K562 (cell line): ENCODE measurements around the gene TRPC4AP.

Source experiments
- GATAD2B ChIP-seq: fragments of 450-650 bp; IDR thresholded peaks from 2 replicates; pipeline ENCODE4 v1.6.1; 2017; ENCODE audit warnings: mild to moderate bottlenecking, borderline replicate concordance
- MGA ChIP-seq: fragments of 450-650 bp; IDR thresholded peaks from 2 replicates; pipeline ENCODE4 v1.6.1; 2016; ENCODE audit warnings: mild to moderate bottlenecking, moderate library complexity
- TRIM28 ChIP-seq: fragments of 450-650 bp; IDR thresholded peaks from 2 replicates; pipeline ENCODE4 v1.6.1; 2017

- TF ChIP-seq MGA (no peak), GATAD2B (no peak), TRIM28 (no peak)
Observed at GRCh38 chr20:34956041-34956458, 136.6 kb downstream of the TRPC4AP start.
